GM12878 (cell line): ENCODE measurements around the gene BTBD9. TPM values are rescaled to one million over a fixed set of nuclear protein-coding genes. Genes with fewer than 3 reads are reported as not detected.

ENCODE experiments used
- ATAC-seq: fragments of 200-7000 bp; cut with Tn5 transposase; 3 replicates; pipeline ENCODE4 v1.9.1; 2020; ENCODE audit warnings: mild to moderate bottlenecking, moderate library complexity
- BruUV-seq: library from RNA; stranded (reverse); fragments of 400-500 nt; replicated peaks from 2 replicates; lab custom pipeline; 2021; lab: Mats Ljungman, UMichigan
- CTCF ChIA-PET: fragments of 300-600 bp; sonication (Branson Sonifier 250); formaldehyde crosslinking; extraction: SDS; loops from one replicate; lab custom pipeline; 2021; ENCODE audit warnings: inconsistent platforms; lab: Yijun Ruan, JAX
- POLR2A ChIA-PET: fragments of 350-600 bp; formaldehyde crosslinking; extraction: SDS; loops from one replicate; lab custom pipeline; 2021; ENCODE audit warnings: inconsistent platforms; lab: Charles Lee
- RAD21 ChIA-PET: fragments of 300-600 bp; sonication (Branson Sonifier 250); formaldehyde crosslinking; loops from one replicate; lab custom pipeline; 2023; ENCODE audit warnings: antibody characterized with exemption; ENCODE audit not compliant: unreplicated experiment; lab: Charles Lee
- SMC1A ChIA-PET: fragments of 300-600 bp; sonication (Branson Sonifier 250); formaldehyde crosslinking; loops from one replicate; lab custom pipeline; 2023; ENCODE audit not compliant: unreplicated experiment, uncharacterized antibody; lab: Charles Lee
- DNase-seq: peaks from one replicate; pipeline ENCODE4 v3.0.0-alpha.2; 2011; ENCODE audit warnings: low read depth, low spot score
- FAIRE-seq: peaks from 3 replicates; lab custom pipeline; 2011; peaks lifted over from hg19 to GRCh38; lab: Jason Lieb, UNC
- H2AFZ ChIP-seq: 2 replicates; pipeline ENCODE4 v1.6.0; 2011; ENCODE audit warnings: low read depth, low read length, control low read depth; ENCODE audit not compliant: control insufficient read depth
- H3K27ac ChIP-seq: 2 replicates; pipeline ENCODE4 v1.5.1; 2011; ENCODE audit warnings: control low read depth; ENCODE audit not compliant: control insufficient read depth, insufficient read depth
- H3K27me3 ChIP-seq, 2 experiments: replicated peaks in 1 of 2; 2 replicates each; pipeline versions ENCODE4 v1.6.0 to v1.6.1; 2011; ENCODE audit warnings: low read length in 1 of 2; ENCODE audit not compliant: control insufficient read depth in 2 of 2, insufficient read depth in 2 of 2
- H3K36me3 ChIP-seq, 2 experiments: 2 replicates each; pipeline ENCODE4 v1.5.1; 2011; ENCODE audit warnings: low read length in 1 of 2; ENCODE audit not compliant: control insufficient read depth in 2 of 2, insufficient read depth in 2 of 2
- H3K4me1 ChIP-seq: 2 replicates; pipeline ENCODE4 v1.6.1; 2011; ENCODE audit warnings: mild to moderate bottlenecking, low read length, moderate library complexity, mixed read lengths; ENCODE audit not compliant: control insufficient read depth, insufficient read depth
- H3K4me2 ChIP-seq: 2 replicates; pipeline ENCODE4 v1.6.0; 2011; ENCODE audit warnings: control low read depth; ENCODE audit not compliant: control insufficient read depth, insufficient read depth
- H3K4me3 ChIP-seq: fragments of 200-600 bp; sonication (generic); 2 replicates; pipeline ENCODE4 v1.5.1; 2016
- H3K79me2 ChIP-seq: 2 replicates; pipeline ENCODE4 v1.6.0; 2011; ENCODE audit warnings: low read length; ENCODE audit not compliant: control insufficient read depth, insufficient read depth
- H3K9ac ChIP-seq: 2 replicates; pipeline ENCODE4 v1.8.0; 2011; ENCODE audit warnings: low read length, control low read depth, mixed read lengths; ENCODE audit not compliant: control insufficient read depth, insufficient read depth
- H3K9me3 ChIP-seq: replicated peaks from 3 replicates; pipeline ENCODE4 v1.5.1; 2011; ENCODE audit warnings: mild to moderate bottlenecking, low read length; ENCODE audit not compliant: control insufficient read depth, insufficient read depth
- H4K20me1 ChIP-seq: 2 replicates; pipeline ENCODE4 v1.6.0; 2011; ENCODE audit not compliant: control insufficient read depth, insufficient read depth
- BRCA1 ChIP-seq: IDR thresholded peaks from 2 replicates; pipeline ENCODE4 v1.6.1; 2011; ENCODE audit warnings: low read depth, low read length, improper control_type of control experiment
- CEBPB ChIP-seq, 2 experiments: fragments of 150-350 bp in 1 of 2; IDR thresholded peaks; 2 replicates each; pipeline ENCODE4 v1.6.1; 2012 to 2014; ENCODE audit warnings: low read depth in 2 of 2, low read length in 2 of 2, borderline replicate concordance in 1 of 2, inconsistent platforms in 1 of 2
- E4F1 ChIP-seq: fragments of 450-650 bp; IDR thresholded peaks from 2 replicates; pipeline ENCODE4 v1.6.1; 2018; ENCODE audit warnings: borderline replicate concordance, mild to moderate bottlenecking; ENCODE audit not compliant: partially characterized antibody
- EGR1 ChIP-seq, 2 experiments: IDR thresholded peaks; 1 replicate in 1 of 2; 2 replicates in 1 of 2; pipeline ENCODE4 v1.6.1; 2011 to 2012; ENCODE audit warnings: low read depth in 2 of 2, low read length in 2 of 2, borderline replicate concordance in 1 of 2, mild to moderate bottlenecking in 1 of 2, moderate library complexity in 1 of 2
- ETV6 ChIP-seq, 2 experiments: fragments of 450-650 bp in 1 of 2; IDR thresholded peaks in 1 of 2; conservative IDR thresholded peaks in 1 of 2; 2 replicates each; pipeline ENCODE4 v1.6.1; 2014; ENCODE audit warnings: antibody characterized with exemption in 1 of 2, borderline replicate concordance in 1 of 2, low read depth in 1 of 2, mild to moderate bottlenecking in 1 of 2, moderate library complexity in 1 of 2
- EZH2 ChIP-seq: IDR thresholded peaks from 2 replicates; pipeline ENCODE4 v1.6.1; 2012; ENCODE audit warnings: low read depth, mild to moderate bottlenecking, control low read depth, inconsistent platforms, low read length, borderline replicate concordance; ENCODE audit not compliant: control insufficient read depth
- IKZF1 ChIP-seq: fragments of 450-650 bp; conservative IDR thresholded peaks from 2 replicates; pipeline ENCODE4 v1.6.1; 2017; ENCODE audit warnings: antibody characterized with exemption, mild to moderate bottlenecking
- IRF3 ChIP-seq: fragments of 450-650 bp; IDR thresholded peaks from 2 replicates; pipeline ENCODE4 v1.6.1; 2014; ENCODE audit warnings: mild to moderate bottlenecking
- NFYA ChIP-seq: IDR thresholded peaks from 2 replicates; pipeline ENCODE4 v1.6.1; 2011; ENCODE audit warnings: low read depth, mild to moderate bottlenecking, low read length, improper control_type of control experiment, borderline replicate concordance
- PKNOX1 ChIP-seq: fragments of 450-650 bp; IDR thresholded peaks from 2 replicates; pipeline ENCODE4 v1.6.1; 2016; ENCODE audit warnings: mild to moderate bottlenecking
- POU2F2 ChIP-seq: IDR thresholded peaks from 3 replicates; pipeline ENCODE4 v1.6.1; 2011; ENCODE audit warnings: low read depth, mild to moderate bottlenecking, low read length, borderline replicate concordance
- RUNX3 ChIP-seq: IDR thresholded peaks from 2 replicates; pipeline ENCODE4 v1.6.1; 2012; ENCODE audit warnings: low read length, inconsistent platforms
- SPI1 ChIP-seq: IDR thresholded peaks from 2 replicates; pipeline ENCODE4 v1.6.1; 2011; ENCODE audit warnings: low read depth, mild to moderate bottlenecking, low read length, moderate library complexity, borderline replicate concordance; ENCODE audit not compliant: insufficient read depth
- SREBF1 ChIP-seq: IDR thresholded peaks from 2 replicates; pipeline ENCODE4 v1.6.1; 2012; ENCODE audit warnings: mild to moderate bottlenecking, low read length
- SUZ12 ChIP-seq: fragments of 200-600 bp; sonication (generic); IDR thresholded peaks from one replicate; pipeline ENCODE4 v1.6.1; 2018; ENCODE audit warnings: antibody characterized with exemption, mild to moderate bottlenecking; ENCODE audit not compliant: unreplicated experiment
- ZBTB33 ChIP-seq: fragments of 450-650 bp; IDR thresholded peaks from 2 replicates; pipeline ENCODE4 v1.6.1; 2017; ENCODE audit warnings: mild to moderate bottlenecking
- WGBS: methylation state at CpG from one replicate; pipeline ENCODE4 v1.1.6; 2016; ENCODE audit warnings: low lambda C conversion rate; ENCODE audit not compliant: insufficient replicate concordance, insufficient coverage; ENCODE audit errors: missing lambda C conversion rate; 5-methylcytosine and 5-hydroxymethylcytosine counted together
- in situ Hi-C: fragments of 300-500 bp; cut with MboI; formaldehyde crosslinking; loops from 9 replicates; pipeline ENCODE4 v1.14.3; 2018; ENCODE audit warnings: mixed read lengths
- intact Hi-C: fragments of 100-400 bp; cut with micrococcal nuclease; formaldehyde crosslinking; loops from one replicate; pipeline ENCODE4 v1.14.2; 2022; ENCODE audit not compliant: unreplicated experiment
- polyA plus RNA-seq, 11 experiments: library from polyadenylated mRNA; depleted of rRNA in 4 of 11; unstranded in 6 of 11; stranded (reverse) in 5 of 11; fragments of >200 nt; fragmentation: Nextera tagmentation in 4 of 11; fragmentation: Illumina TruSeq in 1 of 11; extraction: Ambion mirVana in 4 of 11; extraction: Trizol in 1 of 11; gene quantifications; 1 replicate in 1 of 11; 2 replicates in 10 of 11; pipeline versions ENCODE4 v1.2.1 to v1.2.3, GENCODE V29; 2011 to 2016; ENCODE audit warnings: inconsistent platforms in 2 of 11, missing spikeins in 2 of 11, low read depth in 1 of 11
- total RNA-seq, 4 experiments: library from RNA; depleted of rRNA in 3 of 4; stranded (reverse); fragments of >200 nt in 3 of 4; fragmentation: Illumina TruSeq in 1 of 4; extraction: Trizol in 1 of 4; gene quantifications; 2 replicates each; pipeline versions ENCODE4 v1.2.1 to v1.2.3, GENCODE V29; 2013 to 2021

BTBD9 gene
- total and polyA plus RNA-seq, 10 of the 15 experiments (the other 5 are each of a cell fraction or from before 2014, with no cell fraction given): 0.22 to 8.6 (median 4.6) TPM

- intact Hi-C loops: no loop called here
- WGBS: 68% methylated on average over 2 of the region's 2 CpGs
- ATAC-seq: no peak
- H3K27me3 ChIP-seq: no peaks in the 10 kb centered on the region
- FAIRE-seq: no peak
- H3K27ac ChIP-seq: no peak overlapping the region
- no peak overlapping the region for H3K4me2 ChIP-seq
- no peak overlapping the region for H3K9ac ChIP-seq
- DNase-seq: no peak
- H3K79me2 ChIP-seq: no peaks in the 10 kb centered on the region
- in situ Hi-C loops: no loop called here
- CTCF ChIA-PET: no interaction called here
- H3K4me1 ChIP-seq: no peaks in the 10 kb centered on the region
- RAD21 ChIA-PET: interaction anchor here (0.8 kb wide), 1 partner anchor 18 kb away, joined by 3 read pairs; no protein-coding TSS in a partner anchor
- H4K20me1 ChIP-seq: no peaks in the 10 kb centered on the region
- POLR2A ChIA-PET: no interaction called here
- no peak overlapping the region for H3K4me3 ChIP-seq
- H2AFZ ChIP-seq: no peak overlapping the region
- no TSS peak for BruUV-seq
- SMC1A ChIA-PET: interaction anchor here (2.9 kb wide), 1 partner anchor 18 kb away, joined by 8 read pairs; no protein-coding TSS in a partner anchor
- no peaks in the 10 kb centered on the region for H3K36me3 ChIP-seq
- no peaks in the 10 kb centered on the region for H3K9me3 ChIP-seq
- TF ChIP-seq IKZF1 (no peak), RUNX3 (no peak), E4F1 (no peak), CEBPB (IDR thresholded peaks at IDR 0.05; ENCODE audit: borderline replicate concordance in 1 of 2, low read depth in 2 of 2, low read length in 2 of 2) (no peak), PKNOX1 (no peak), IRF3 (no peak), ETV6 (conservative IDR thresholded peaks at IDR 0.05 in 1 of 2, IDR thresholded peaks at IDR 0.05 in 1 of 2; ENCODE audit: borderline replicate concordance in 1 of 2, low read depth in 1 of 2) (no peak), SUZ12 (no peak), SREBF1 (no peak), BRCA1 (no peak), SPI1 (no peak), EGR1 (IDR thresholded peaks at IDR 0.05; ENCODE audit: borderline replicate concordance in 1 of 2, low read depth in 2 of 2, low read length in 2 of 2) (no peak), POU2F2 (no peak), ZBTB33 (no peak), NFYA (no peak), EZH2 (no peak)
Observed at GRCh38 chr6:38588631-38589366, 50.9 kb downstream of the BTBD9 start.
